NCI-H128 (cell line): ENCODE measurements around the gene LRRC9.
"Not testable (repeated sequence)": the region's sequence is repeated elsewhere in the genome, so short reads cannot be mapped to it uniquely, and the experiment has no call there.

Experiments
- DNase-seq: peaks from one replicate; lab custom pipeline; 2025; ENCODE audit not compliant: unreplicated experiment; lab: John Stamatoyannopoulos, UW

LRRC9 gene

DNA sequence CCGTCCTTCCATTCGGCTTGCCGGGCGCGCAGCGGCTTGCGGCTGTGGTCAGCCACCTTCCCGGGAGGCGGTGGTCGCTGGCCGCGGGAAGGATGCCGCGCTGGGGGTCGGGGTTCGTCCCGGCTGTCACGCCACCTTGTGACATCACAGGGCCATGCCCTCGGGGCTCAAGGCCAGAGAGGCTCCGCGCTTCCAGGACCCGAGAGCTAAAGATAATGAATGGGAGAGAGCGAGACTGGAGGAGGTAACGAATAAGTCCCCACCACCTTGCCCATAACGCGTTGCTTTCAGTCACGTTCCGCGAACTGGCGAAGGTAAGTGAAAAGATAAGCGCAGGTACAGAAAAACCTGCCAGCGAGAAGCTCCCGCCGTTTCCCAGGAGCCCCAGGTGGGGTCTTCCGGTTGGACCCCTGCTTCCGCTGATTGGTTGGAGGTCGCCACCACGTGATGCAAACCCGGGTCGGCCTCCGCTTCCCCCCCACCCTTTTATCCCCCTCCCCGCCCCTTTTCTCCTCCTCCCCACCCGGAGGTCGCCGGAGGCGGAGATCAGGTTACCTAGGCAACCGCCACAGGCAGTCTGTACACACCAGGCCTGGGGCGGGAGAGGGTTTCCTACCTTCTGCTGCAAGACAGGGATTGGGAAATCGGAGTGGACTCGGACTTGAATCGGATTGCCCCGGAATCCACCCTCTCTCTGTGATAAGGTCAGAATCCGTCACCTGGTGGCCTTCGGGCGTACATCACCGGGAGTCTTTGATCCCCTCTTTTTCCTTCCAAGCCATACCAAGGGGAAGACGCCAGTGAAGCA is at the start of gene LRRC9:
Gene LRRC9, plus strand, starts transcription at position 575 of the 808 bp plus-strand sequence.
- peak; percentile 64 for DNase-seq

DNA sequence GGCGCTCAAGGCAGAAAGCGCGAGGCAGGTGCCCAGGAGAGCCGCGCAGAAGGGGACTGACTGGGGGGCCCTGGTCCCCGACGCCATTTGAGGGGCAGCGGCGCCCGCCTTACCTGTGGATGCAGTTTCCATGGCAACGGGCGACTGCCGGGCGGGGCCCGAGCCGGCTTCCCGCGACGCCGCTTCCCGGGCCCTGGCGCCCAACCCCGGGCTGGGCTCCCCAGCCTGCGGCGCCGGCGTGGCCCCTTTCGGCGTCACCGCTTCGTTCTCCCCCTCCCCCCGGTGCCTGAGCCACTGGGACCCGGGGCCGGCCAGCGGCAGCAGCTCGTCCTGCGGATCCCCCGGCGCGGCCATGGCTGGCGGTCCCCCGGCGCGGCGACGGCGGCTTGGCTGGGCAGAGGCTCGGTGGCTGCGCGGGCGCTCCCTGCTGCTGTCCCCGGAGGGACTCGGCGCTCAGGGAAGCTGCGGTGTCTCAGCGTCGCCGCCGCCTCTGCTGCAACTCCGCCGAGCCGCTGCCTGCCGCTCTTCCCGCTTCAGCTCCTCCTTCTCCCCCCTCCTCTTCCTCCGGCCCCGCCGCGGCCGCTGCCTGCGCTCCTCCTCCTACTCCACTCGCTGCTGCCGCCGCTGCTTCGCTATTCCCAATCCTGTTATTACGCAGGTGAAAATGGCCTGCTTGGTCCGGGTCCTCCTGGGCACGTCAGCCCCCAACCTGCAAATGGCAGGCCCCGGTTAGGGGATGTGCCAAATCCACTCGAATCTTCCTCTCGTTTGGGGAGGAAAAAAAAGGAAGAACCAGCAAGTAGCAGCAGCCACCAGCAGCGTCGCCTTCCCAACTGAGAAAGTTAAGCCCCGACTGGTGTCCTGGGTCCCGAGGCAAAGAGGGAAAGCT is 49.4 kb upstream of the LRRC9 start, which contains the start of gene RTN1:
Gene RTN1, minus strand, starts transcription at position 500 of the 889 bp plus-strand sequence. Its CDS starts 146 bp downstream, at position 354.
- DNase-seq: peak; percentile 45

DNA sequence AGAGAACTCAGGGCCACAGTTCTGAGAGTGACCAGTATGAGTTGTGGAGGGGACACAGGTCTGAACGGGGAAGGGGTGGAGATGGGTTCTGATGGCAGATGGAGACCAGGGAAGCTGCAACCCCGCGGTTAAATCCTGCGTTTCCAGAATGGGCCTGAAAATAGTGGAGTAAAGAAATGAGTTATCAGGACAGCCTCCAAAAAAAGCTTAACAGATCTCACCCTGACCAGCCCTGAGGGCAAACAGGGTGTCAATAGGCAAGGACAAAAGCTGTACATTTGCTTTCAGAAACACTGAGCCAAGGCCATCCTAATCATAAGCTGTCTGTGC is 48.8 kb upstream of the LRRC9 start:
- DNase-seq: no peak

DNA sequence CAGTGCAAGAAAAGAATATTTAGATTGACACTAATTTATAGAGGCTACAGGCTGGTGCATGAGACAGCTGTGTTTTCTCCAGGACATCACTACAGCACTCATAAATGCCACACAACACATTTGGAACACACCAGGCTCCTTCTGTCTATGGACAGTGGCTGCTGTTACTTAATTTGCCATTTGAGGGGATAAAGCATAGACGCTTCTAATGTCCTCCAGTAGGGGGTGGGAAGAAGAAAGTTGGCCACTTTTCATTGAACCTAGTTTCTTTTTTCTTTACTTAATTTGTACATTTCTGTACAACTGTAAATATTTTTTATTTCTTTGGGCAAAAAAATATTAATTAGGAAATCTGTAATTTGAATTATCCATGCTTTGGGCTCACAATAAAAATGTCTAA is 37.0 kb upstream of the LRRC9 start:
- no peak for DNase-seq

DNA sequence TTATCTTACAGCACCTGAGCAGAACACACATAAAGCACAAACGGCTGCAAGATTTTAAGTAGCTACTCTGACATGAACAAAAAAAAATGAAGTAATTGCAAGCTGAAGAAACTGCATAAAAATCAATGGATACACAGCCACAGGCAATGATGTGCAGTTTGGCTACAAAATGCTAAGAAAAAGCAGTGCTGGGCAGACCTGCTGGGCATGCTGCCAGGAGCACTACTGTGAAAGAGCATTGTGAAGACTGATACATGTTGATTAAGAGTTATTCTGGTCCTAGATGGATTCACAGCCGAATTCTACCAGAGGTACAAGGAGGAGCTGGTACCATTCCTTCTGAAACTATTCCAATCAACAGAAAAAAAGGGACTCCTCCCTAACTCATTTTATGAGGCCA is 29.3 kb upstream of the LRRC9 start:
- DNase-seq: peak; percentile 3

DNA sequence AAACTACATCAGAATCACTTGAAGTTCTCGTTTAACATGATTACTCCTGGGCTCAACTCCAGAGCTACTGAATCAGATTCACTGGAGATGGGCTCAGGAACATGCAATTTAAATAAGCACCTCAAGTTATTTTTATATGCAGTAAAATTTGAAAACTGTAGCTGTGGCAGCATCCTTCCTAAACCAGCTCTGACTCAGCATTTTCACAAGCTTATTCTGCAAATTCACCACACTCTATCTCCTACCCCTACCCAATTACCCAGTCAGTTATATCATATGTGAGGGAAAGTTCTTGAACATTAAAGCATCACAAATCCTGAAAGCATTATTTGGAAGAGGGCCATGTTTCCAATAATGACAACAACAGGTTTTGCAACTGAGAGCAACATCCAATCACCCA is 24.2 kb upstream of the LRRC9 start:
- no peak for DNase-seq

DNA sequence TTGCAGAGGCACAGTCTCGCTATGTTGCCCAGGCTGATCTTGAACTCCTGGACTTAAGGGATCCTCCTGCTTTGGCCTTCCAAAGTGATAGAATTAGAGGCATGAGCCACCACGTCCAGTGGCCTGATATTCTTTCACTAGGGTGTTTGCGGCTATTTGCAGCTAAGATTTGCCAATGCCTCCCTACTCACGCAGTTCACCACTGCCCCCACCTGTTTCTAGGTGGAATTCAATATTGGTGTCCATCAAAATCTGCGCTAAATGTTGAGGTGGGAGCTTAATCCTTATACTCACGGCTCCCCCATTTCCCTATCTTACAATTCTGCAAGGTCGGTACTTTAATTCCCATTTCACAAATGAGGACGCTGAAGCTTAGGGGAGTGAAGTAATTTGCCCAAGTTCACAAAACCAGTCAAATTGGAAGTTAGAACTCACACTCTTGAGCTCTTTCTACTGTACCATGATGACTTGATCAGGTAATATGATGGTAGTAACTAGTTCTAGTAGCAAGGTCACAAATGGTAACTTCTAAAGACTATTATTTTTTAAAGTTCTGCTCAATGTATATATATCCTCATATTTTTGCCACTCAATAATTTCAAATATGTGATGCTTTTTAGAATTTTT is 22.1 kb upstream of the LRRC9 start:
- DNase-seq: no peak

DNA sequence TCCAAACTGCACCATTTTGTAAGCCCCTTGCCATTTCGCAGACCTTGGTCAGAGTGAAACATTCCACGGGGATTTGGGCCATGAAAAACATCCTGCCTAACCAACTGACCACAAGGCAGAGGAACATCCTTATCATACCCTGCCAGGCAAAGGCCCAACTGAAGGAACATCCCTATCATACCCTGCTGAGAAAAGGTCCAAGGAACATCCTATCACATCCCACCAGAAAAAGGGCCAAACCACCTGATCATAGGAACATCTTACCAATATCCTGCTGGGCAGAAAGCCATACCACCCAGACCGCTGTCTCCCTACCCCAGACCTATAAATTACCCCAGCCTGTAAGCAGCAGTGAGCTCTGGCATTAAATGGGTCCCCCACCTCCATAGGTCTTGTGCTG is 19.4 kb upstream of the LRRC9 start:
- DNase-seq: no peak

DNA sequence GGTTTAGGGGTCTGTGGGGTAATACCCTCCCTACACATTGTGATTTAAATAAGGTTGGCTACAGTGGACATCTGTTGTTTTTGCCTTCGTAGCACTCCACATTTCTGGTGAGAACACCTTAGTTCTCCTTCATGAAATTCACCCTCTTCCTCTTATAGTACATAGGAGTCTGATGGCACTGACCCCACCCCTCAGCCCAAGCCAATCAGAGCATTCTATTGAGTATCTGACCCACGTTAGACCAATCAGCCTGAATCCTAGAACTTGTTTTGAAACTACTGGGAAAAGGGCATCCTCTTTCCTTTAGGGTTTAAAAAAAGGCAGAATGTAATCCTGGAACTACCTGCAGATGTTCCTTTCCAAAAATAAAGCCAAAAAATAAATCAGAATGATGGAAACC is 15.8 kb upstream of the LRRC9 start:
- DNase-seq: no peak

DNA sequence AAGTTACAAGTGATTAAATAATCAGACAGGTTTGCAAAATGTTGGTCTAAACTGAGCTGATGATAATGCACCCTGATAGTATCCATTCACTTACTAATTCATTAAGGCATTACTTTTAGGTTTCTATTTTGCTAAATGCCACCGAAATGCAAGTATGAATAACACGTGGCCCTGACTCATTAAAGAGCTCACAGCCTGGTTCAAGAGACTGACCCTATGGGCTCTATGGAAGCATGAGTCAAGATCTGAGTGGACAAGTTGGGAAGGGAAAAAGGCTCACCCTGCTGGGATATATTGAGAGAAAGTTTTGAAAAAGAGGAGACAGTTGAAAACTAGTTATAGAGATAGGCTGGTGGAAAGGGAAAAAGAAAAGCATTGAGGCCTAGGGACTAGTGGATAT is 14.8 kb upstream of the LRRC9 start:
- DNase-seq: no peak

DNA sequence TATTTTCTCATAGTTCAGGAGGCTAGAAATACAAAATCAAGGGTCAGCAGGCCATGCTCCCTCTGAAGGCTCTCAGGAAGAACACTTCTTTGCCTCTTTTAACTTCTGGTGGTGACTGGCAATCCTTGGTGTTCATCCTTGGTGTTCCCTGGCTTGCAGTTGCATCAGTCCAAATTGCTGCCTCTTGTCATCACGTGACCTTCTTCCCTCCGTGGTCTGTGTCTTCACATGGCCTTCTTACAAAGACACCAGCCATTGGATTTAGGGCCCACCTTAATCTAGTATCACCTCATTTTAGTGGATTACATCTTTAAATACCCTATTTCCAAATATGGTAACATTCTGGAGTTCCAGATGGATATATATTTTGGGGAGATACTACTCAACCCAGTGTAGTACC is 7.5 kb upstream of the LRRC9 start:
- DNase-seq: no peak

DNA sequence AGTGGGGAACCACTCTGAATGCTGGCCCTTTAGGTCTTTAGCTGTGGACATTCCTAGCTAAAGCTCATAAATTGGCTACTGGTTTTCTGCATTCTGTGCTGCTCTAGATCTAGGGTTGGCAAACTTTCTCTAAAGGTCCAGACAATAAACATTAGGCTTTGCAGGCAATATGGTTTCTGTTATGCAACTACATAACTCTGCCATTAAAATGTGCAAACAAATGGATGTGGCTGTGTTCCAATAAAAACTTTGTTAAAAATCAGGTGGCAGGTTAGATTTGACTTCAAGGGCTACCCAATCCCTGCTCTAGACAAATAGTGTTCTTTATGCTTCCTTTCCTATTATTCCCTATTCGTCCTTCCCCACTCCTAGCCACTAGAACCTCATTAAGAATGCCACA is 6.8 kb upstream of the LRRC9 start:
- no peak for DNase-seq

DNA sequence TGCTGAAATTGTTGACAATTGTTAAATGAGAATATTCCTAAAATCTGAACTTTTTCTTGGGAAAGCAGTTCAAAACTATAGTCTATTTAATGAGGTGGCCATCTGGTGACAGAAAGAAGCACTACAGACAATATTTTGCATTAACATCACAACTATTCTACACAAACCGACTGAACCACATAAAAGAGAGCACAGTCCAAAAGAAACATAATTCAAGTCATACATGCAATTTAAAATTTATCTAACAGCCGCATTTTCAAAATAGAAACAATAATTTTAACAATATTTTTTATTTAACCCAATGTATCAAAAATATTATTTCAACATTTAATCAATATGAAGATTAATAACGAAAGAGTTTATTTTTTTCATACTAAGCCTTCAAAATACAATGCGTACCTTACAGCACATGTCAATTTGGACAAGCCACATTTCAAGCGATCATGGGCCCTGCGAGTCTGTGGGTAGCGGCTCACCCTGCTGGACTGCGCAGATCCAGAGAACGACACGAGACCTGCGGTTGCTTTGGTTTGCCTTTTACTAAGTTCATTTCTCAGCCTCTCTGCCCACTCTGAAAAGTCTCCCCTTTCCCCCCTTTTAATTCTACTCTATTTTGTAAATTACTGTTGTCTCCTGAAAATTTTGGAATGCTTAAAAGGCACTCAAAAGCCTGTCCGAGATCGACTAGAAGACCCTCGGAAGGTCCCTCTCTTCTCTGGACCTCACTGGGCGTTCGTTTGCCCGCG is 947 bp upstream of the LRRC9 start:
- DNase-seq: no peak

DNA sequence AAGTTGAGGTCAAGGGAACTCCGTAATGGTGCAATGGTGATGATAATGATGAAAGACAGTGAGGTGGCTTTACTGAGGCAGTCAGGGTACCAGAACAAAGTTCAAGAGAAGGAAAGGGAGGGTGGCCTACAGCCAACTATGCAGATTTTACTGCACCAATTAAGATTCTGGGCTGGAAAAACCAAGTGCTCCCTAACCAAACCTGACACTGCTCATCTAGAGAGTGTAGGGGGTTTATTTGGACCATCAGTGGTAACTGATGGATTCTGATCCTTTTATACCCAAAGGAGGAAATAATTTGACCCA is 387 bp downstream of the LRRC9 start:
- no peak for DNase-seq

DNA sequence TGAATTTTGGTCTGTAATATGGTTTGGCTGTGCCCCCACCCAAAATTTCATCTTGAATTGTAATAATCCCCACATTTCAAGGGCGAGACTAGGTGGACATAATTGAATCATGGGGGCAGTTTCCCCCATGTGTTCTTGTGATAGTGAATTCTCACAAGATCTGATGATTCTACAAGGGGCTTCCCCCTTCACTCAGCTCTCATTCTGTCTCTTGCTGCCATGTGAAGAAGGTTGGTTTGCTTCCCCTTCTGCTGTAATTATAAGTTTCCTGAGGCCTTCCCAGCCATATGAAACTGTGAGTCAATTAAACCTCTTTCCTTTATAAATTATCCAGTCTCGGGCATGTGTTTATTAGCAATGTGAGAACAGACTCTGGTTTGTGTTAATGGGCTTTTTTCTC is 5.9 kb downstream of the LRRC9 start:
- no peak for DNase-seq

DNA sequence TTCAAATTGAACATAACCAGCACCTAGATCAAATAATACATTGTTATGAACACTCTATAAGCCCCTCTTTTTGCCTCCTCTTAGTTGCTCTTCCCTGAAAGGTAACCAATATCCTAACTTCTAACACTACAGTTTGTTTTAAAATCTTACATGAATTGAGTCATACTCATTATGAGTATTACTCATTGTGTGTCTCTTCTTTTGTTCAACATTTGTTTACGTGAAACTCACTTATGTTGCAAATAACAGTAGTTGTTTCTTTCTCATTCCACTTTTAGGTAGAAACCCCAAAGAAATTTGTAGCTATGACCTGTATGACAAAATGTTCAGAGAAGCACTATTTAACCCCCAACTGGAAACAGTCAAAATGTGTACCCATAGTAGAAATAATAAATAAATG is 6.6 kb downstream of the LRRC9 start:
- no peak for DNase-seq

DNA sequence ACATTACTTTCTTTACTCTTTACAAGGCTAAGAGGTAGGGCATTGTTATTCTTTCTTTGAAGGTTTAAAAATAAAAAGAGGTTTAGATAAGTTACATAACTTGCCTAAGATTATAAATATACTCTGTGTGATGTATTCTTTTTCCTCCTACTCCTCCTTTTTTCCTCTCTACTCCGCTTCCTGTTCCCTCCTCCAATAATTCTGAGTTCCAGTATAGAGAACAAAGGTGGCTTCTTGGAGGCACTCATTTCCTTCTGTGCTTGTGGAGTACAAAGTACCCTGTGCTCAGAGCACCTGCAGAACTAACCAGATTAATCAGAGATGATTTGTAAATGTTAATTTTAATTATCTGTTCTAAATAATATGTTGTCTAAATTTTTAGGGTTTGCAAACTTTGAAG is 11.3 kb downstream of the LRRC9 start:
- DNase-seq: no peak

DNA sequence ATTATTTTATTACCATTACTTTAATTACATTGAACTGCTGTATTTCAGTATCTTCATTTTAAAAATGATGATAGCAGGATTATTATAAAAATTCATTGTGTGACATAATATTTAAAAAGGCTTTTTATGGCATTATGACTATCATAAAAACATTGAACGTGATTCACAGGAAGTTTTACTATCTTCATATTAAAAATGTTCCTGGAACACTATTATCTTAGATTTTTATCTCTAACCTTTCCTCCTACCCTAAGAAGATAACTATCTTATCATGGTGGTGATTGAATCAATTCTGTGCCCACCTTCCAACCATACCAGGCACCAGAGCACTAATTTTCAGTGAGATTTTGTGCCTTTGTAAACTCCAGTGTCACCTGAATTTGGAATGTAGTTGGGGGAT is 16.2 kb downstream of the LRRC9 start:
- no peak for DNase-seq

DNA sequence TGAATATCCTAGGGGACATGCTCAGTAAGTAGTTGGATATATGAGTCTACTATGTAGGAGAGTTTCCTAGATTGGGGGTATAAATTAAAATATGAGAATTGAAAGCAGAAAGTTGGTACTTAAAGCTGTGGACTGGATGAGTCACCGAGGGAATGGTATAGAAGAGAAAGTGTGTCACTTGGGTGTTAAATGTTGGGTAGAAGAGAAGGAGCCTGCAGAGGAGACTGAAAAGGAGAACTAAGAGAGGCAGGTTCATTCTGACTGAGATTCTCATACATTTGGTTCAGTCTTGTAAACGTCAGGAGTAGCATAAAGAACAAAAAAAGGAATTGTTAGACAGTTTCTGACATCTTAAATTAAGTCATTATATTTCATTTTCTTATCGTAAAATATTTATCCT is 19.9 kb downstream of the LRRC9 start:
- no peak for DNase-seq

DNA sequence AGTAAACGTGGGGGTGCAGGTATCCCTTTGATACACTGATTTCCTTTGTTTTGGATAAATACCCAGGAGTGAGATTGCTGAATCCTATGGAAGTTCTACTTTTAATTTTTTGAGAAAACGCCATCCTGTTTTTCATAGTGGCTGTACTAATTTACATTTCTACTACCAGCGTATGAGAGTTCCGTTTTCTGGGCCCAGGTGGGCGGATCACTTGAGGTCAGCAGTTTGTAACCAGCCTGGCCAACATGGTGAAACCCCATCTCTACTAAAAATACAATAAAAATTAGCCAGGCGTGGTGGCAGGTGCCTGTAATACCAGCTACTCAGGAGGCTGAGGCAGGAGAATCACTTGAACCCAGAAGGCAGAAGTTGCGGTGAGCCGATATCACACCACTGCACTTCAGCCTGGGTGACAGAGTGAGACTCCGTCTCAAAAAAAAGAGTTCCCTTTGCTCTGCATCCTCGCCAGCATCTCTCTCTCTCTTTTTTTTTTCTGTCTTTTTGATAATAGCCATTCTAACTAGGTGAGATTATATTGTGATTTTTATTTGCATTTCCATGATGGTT is 22.4 kb downstream of the LRRC9 start:
- not testable (repeated sequence) for DNase-seq

DNA sequence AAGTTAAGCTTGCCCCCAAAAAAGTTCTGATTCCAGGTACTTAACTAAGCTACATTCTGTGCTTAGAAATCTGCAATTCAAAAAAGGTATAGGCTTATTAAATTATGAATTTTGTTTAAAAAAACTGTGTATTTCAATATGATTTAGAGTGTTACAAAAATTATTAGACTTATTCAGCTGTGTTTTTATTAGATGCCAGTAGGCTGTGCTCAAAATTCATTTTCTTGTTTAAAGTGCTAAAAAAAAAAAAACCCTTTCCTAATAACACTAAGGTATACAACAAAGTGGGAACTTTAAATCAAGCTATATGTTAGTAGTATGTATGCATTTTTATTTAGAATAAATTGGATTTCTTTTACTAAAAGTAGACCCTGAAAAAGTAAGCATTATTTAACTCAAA is 25.0 kb downstream of the LRRC9 start:
- DNase-seq: no peak
